ENCODE results near the gene HOXC13. TPM values are rescaled to one million over a fixed set of nuclear protein-coding genes. Genes with fewer than 3 reads are reported as not detected.

Gene HOXC13
- total RNA-seq, 2 experiments from 2014 or later: 0.06 TPM; not detected in 1

DNA sequence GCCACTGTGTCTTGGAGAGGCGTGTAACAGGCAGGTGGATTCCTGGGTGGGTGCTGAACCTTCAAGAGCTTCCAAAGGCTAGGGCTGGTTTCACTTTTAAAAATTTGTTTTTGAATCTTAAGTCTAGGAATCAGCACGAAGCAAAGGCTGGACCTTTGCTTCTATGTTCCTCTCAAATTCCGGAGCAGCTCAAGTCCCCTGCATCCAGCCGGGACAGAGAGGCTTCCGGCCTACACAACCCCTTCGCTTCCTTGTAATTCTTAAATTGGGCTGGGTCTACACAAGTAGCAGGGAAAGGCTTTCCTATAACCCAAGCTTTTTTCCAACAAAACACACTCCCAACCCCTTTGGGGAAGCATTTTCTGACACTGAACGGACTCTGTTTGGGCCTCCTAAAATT is 24.4 kb downstream of the HOXC13 start:
- H2AFZ ChIP-seq (ENCODE audit: low read length): no peak overlapping the region
- H4K20me1 ChIP-seq (ENCODE audit: insufficient read depth, low read length): no peaks in the 10 kb centered on the region
- H3K27ac ChIP-seq (ENCODE audit: low read depth, low read length, poor library complexity, severe bottlenecking): no peak overlapping the region
- no peak overlapping the region for H3K4me2 ChIP-seq (ENCODE audit: low read length)
- no peaks in the 10 kb centered on the region for H3K9me3 ChIP-seq (ENCODE audit: low read length)
- intact Hi-C loops (cut with micrococcal nuclease; ENCODE audit: unreplicated experiment): no loop called here
- H3K36me3 ChIP-seq (ENCODE audit: insufficient read depth, low read length): no peaks in the 10 kb centered on the region
- ChIA-PET POLR2A (interaction anchor here (1.2 kb wide), 1 partner anchor 197 kb away, joined by 5 read pairs; no protein-coding TSS in a partner anchor), CTCF (ENCODE audit: unreplicated experiment) (no interaction called here)
- BruUV-seq (replicated peaks): no TSS peak
- DNase-seq (ENCODE audit: low spot score): no peak
- TF ChIP-seq, protein P1, sequence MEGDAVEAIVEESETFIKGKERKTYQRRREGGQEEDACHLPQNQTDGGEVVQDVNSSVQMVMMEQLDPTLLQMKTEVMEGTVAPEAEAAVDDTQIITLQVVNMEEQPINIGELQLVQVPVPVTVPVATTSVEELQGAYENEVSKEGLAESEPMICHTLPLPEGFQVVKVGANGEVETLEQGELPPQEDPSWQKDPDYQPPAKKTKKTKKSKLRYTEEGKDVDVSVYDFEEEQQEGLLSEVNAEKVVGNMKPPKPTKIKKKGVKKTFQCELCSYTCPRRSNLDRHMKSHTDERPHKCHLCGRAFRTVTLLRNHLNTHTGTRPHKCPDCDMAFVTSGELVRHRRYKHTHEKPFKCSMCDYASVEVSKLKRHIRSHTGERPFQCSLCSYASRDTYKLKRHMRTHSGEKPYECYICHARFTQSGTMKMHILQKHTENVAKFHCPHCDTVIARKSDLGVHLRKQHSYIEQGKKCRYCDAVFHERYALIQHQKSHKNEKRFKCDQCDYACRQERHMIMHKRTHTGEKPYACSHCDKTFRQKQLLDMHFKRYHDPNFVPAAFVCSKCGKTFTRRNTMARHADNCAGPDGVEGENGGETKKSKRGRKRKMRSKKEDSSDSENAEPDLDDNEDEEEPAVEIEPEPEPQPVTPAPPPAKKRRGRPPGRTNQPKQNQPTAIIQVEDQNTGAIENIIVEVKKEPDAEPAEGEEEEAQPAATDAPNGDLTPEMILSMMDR (conservative IDR thresholded peaks at IDR 0.05; ENCODE audit: low read length): no peak
- no peak for TF ChIP-seq EZH2phosphoT487 (IDR thresholded peaks at IDR 0.05; ENCODE audit: borderline replicate concordance, low read depth, low read length)
- H3K79me2 ChIP-seq (ENCODE audit: insufficient read depth, low read depth, low read length): no peaks in the 10 kb centered on the region
- no peaks in the 10 kb centered on the region for H3K9me2 ChIP-seq (ENCODE audit: insufficient read depth, low read length)
- peaks cover 14% of the 10 kb centered on the region for H3K4me1 ChIP-seq (ENCODE audit: insufficient read depth, low read length, poor library complexity, severe bottlenecking)
- no peak overlapping the region for H3K4me3 ChIP-seq (ENCODE audit: low read depth, low read length, poor library complexity, severe bottlenecking)

DNA sequence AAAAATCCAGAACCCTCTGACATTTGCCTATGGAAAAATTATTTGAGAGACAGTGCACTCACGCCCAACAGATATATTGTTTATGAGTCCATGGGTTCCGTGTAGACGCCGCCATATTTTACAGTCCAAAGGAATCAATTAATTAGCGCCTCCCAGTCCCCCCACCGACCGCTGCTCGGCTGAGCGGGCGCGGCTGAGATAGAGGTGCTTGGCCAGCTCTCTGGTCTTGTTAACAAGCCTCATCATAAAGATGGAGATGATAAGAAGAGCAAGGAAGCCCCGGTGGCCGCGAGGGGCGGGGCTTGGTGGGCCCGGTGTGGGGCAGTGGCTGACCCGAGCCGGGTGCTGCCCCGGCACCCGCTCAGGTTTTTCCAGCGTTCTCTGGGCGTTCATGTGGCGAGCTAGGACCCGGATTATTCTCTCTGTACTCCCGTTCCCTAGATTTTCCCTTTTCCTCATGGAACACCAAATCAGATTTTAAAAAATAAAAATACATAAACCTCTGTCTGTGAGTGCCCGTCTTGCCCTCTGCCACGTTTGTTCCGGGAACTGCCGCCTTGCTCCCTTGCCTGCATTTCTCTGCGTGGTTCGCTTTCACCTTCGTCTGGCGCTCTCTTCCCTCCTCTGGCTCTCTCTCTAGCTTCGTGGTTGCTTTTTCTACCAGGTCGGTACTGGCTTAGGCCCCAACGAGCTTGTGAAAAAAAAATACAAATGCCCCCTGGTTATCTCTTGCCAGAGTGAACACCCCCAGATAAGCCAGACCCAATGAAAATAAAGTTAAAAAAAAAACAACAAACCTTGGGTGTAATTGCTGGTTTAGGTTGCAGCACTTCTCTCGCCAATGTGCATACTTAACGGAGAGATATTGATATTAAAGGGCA is 25.0 kb downstream of the HOXC13 start:
- H3K4me1 ChIP-seq (ENCODE audit: insufficient read depth, low read length, poor library complexity, severe bottlenecking): peaks cover 14% of the 10 kb centered on the region
- ChIA-PET POLR2A (interaction anchor here (1.2 kb wide), 1 partner anchor 198 kb away, joined by 5 read pairs; no protein-coding TSS in a partner anchor), CTCF (ENCODE audit: unreplicated experiment) (no interaction called here)
- no peaks in the 10 kb centered on the region for H4K20me1 ChIP-seq (ENCODE audit: insufficient read depth, low read length)
- no peaks in the 10 kb centered on the region for H3K9me3 ChIP-seq (ENCODE audit: low read length)
- H3K4me3 ChIP-seq (ENCODE audit: low read depth, low read length, poor library complexity, severe bottlenecking): no peak overlapping the region
- no peaks in the 10 kb centered on the region for H3K79me2 ChIP-seq (ENCODE audit: insufficient read depth, low read depth, low read length)
- H3K9me2 ChIP-seq (ENCODE audit: insufficient read depth, low read length): no peaks in the 10 kb centered on the region
- TF ChIP-seq, protein P1 (conservative IDR thresholded peaks at IDR 0.05; ENCODE audit: low read length): no peak
- TF ChIP-seq EZH2phosphoT487 (IDR thresholded peaks at IDR 0.05; ENCODE audit: borderline replicate concordance, low read depth, low read length): 0 out of 2 replicates have a peak, but pooled peaks have one; percentile 33
- intact Hi-C loops (cut with micrococcal nuclease; ENCODE audit: unreplicated experiment): no loop called here
- no peak overlapping the region for H3K4me2 ChIP-seq (ENCODE audit: low read length)
- DNase-seq (ENCODE audit: low spot score): no peak
- BruUV-seq (replicated peaks): no TSS peak
- H3K27ac ChIP-seq (ENCODE audit: low read depth, low read length, poor library complexity, severe bottlenecking): no peak overlapping the region
- no peaks in the 10 kb centered on the region for H3K36me3 ChIP-seq (ENCODE audit: insufficient read depth, low read length)
- H2AFZ ChIP-seq (ENCODE audit: low read length): no peak overlapping the region

DNA sequence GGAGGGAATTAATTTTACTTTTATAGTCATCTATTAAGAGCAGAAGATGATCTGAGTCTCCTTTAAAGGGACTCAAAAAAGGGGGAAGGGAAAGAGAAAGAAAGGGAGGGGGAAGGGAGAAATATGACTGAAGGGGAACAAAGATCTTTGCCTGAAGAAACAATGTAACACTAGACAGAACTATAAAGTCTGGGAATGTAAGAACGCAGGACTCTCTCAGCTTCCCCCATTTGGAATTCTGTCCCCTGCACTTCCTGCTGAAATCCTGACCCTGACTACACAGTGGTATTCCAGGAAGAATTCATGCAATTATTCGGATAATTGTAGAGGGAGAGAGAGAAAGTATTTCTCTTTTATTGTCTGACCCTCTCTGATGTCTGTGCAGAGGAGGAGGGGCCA is 25.7 kb downstream of the HOXC13 start:
- intact Hi-C loops (cut with micrococcal nuclease; ENCODE audit: unreplicated experiment): no loop called here

More for the DNA sequence above, 25.7 kb downstream of the HOXC13 start:
- peaks cover 14% of the 10 kb centered on the region for H3K4me1 ChIP-seq (ENCODE audit: insufficient read depth, low read length, poor library complexity, severe bottlenecking)
- H3K9me3 ChIP-seq (ENCODE audit: low read length): no peaks in the 10 kb centered on the region
- no peak overlapping the region for H2AFZ ChIP-seq (ENCODE audit: low read length)
- H4K20me1 ChIP-seq (ENCODE audit: insufficient read depth, low read length): no peaks in the 10 kb centered on the region
- H3K79me2 ChIP-seq (ENCODE audit: insufficient read depth, low read depth, low read length): no peaks in the 10 kb centered on the region
- ChIA-PET CTCF (ENCODE audit: unreplicated experiment) (no interaction called here), POLR2A (interaction anchor here (1.1 to 1.2 kb wide), 2 partner anchors 12 to 198 kb away, joined by 3 to 5 read pairs; no protein-coding TSS in a partner anchor)
- no peaks in the 10 kb centered on the region for H3K36me3 ChIP-seq (ENCODE audit: insufficient read depth, low read length)
- no peak for DNase-seq (ENCODE audit: low spot score)
- no peak overlapping the region for H3K4me3 ChIP-seq (ENCODE audit: low read depth, low read length, poor library complexity, severe bottlenecking)
- no peaks in the 10 kb centered on the region for H3K9me2 ChIP-seq (ENCODE audit: insufficient read depth, low read length)
- no peak overlapping the region for H3K4me2 ChIP-seq (ENCODE audit: low read length)
- no TSS peak for BruUV-seq (replicated peaks)
- TF ChIP-seq, protein P1 (conservative IDR thresholded peaks at IDR 0.05; ENCODE audit: low read length): no peak
- no peak for TF ChIP-seq EZH2phosphoT487 (IDR thresholded peaks at IDR 0.05; ENCODE audit: borderline replicate concordance, low read depth, low read length)
- no peak overlapping the region for H3K27ac ChIP-seq (ENCODE audit: low read depth, low read length, poor library complexity, severe bottlenecking)
